OCI-LY7 (cell line): ENCODE results near the gene NOX4. TPM values are rescaled to one million over a fixed set of nuclear protein-coding genes. Genes with fewer than 3 reads are reported as not detected.

Source experiments
- BruUV-seq: library from RNA; stranded (reverse); fragments of 400-500 nt; replicated peaks from 2 replicates; lab custom pipeline; 2021; lab: Mats Ljungman, UMichigan
- CTCF ChIA-PET: fragments of 300-600 bp; sonication (Branson Sonifier 250); formaldehyde crosslinking; loops from one replicate; lab custom pipeline; 2022; ENCODE audit warnings: antibody characterized with exemption; ENCODE audit not compliant: unreplicated experiment; lab: Charles Lee
- POLR2A ChIA-PET: fragments of 300-600 bp; sonication (Branson Sonifier 250); formaldehyde crosslinking; loops from one replicate; lab custom pipeline; 2022; ENCODE audit warnings: antibody characterized with exemption; lab: Charles Lee
- DNase-seq: peaks from one replicate; pipeline ENCODE4 v3.0.0-alpha.2; 2015; ENCODE audit warnings: low spot score
- H2AFZ ChIP-seq: fragments of 200-600 bp; sonication (generic), shearing (Covaris generic); 2 replicates; pipeline ENCODE4 v1.6.1; 2014; ENCODE audit warnings: mild to moderate bottlenecking, antibody characterized with exemption, low read length, moderate library complexity
- H3K27ac ChIP-seq: fragments of 200-600 bp; sonication (generic); 2 replicates; pipeline ENCODE4 v1.5.1; 2014; ENCODE audit warnings: mixed run types, low read depth, mild to moderate bottlenecking, moderate library complexity, low read length, inconsistent platforms; ENCODE audit not compliant: poor library complexity, severe bottlenecking
- H3K36me3 ChIP-seq: fragments of 200-600 bp; sonication (generic); 2 replicates; pipeline ENCODE4 v1.6.1; 2014; ENCODE audit warnings: mild to moderate bottlenecking, antibody characterized with exemption, low read length, moderate library complexity, mixed read lengths; ENCODE audit not compliant: insufficient read depth
- H3K4me1 ChIP-seq: fragments of 200-600 bp; sonication (generic); 2 replicates; pipeline ENCODE4 v1.5.1; 2014; ENCODE audit warnings: mild to moderate bottlenecking, low read length; ENCODE audit not compliant: insufficient read depth, poor library complexity, severe bottlenecking
- H3K4me2 ChIP-seq: fragments of 200-600 bp; sonication (generic); 2 replicates; pipeline ENCODE4 v1.6.1; 2014; ENCODE audit warnings: mild to moderate bottlenecking, low read length
- H3K4me3 ChIP-seq: fragments of 200-600 bp; sonication (generic); 2 replicates; pipeline ENCODE4 v1.5.1; 2014; ENCODE audit warnings: mild to moderate bottlenecking, low read depth, low read length; ENCODE audit not compliant: poor library complexity, severe bottlenecking
- H3K79me2 ChIP-seq: fragments of 200-600 bp; sonication (generic); 2 replicates; pipeline ENCODE4 v1.6.1; 2016; ENCODE audit warnings: low read depth, mild to moderate bottlenecking, low read length, moderate library complexity, mixed read lengths; ENCODE audit not compliant: insufficient read depth
- H3K9me2 ChIP-seq: fragments of 200-600 bp; sonication (generic); 2 replicates; pipeline ENCODE4 v1.6.1; 2016; ENCODE audit warnings: mild to moderate bottlenecking, low read length, mixed read lengths; ENCODE audit not compliant: insufficient read depth
- H3K9me3 ChIP-seq: fragments of 200-600 bp; sonication (generic); 2 replicates; pipeline ENCODE4 v1.6.1; 2014; ENCODE audit warnings: mild to moderate bottlenecking, mixed run types, low read length, mixed read lengths
- H4K20me1 ChIP-seq: fragments of 200-600 bp; sonication (generic); 2 replicates; pipeline ENCODE4 v1.6.1; 2014; ENCODE audit warnings: mild to moderate bottlenecking, antibody characterized with exemption, low read length, moderate library complexity, mixed read lengths; ENCODE audit not compliant: insufficient read depth
- CTCF ChIP-seq: fragments of 200-600 bp; sonication (generic); conservative IDR thresholded peaks from 2 replicates; pipeline ENCODE4 v1.5.1; 2014; ENCODE audit warnings: mild to moderate bottlenecking, antibody characterized with exemption, low read length, moderate library complexity, mixed read lengths
- EZH2phosphoT487 ChIP-seq: fragments of 200-600 bp; sonication (generic); IDR thresholded peaks from 2 replicates; pipeline ENCODE4 v1.6.1; 2018; ENCODE audit warnings: low read depth, borderline replicate concordance, mild to moderate bottlenecking, mixed run types, antibody characterized with exemption, low read length, moderate library complexity, mixed read lengths
- intact Hi-C: fragments of 100-400 bp; cut with micrococcal nuclease; formaldehyde crosslinking; loops from one replicate; pipeline ENCODE4 v1.10.0; 2022; ENCODE audit not compliant: unreplicated experiment
- total RNA-seq, 2 experiments: library from RNA; depleted of rRNA in 1 of 2; stranded (reverse); fragments of >200 nt in 1 of 2; shearing (Covaris generic) in 1 of 2; gene quantifications; 2 replicates each; pipeline ENCODE4 v1.2.3, GENCODE V29; 2014 to 2022

Gene NOX4
- total RNA-seq, 2 experiments from 2014 or later: not detected

GRCh38 chr11:89279176-89279575, 212.0 kb downstream of the NOX4 start:
- H3K9me3 ChIP-seq: no peaks in the 10 kb centered on the region
- H3K9me2 ChIP-seq: no peaks in the 10 kb centered on the region
- no peaks in the 10 kb centered on the region for H4K20me1 ChIP-seq
- ChIA-PET POLR2A (no interaction called here), CTCF (no interaction called here)
- no peaks in the 10 kb centered on the region for H3K4me1 ChIP-seq
- intact Hi-C loops: no loop called here
- no TSS peak for BruUV-seq
- H2AFZ ChIP-seq: no peak overlapping the region
- H3K27ac ChIP-seq: no peak overlapping the region
- H3K4me2 ChIP-seq: no peak overlapping the region
- no peak for DNase-seq
- H3K79me2 ChIP-seq: no peaks in the 10 kb centered on the region
- TF ChIP-seq EZH2phosphoT487: no peak
- TF ChIP-seq CTCF: no peak
- H3K4me3 ChIP-seq: no peak overlapping the region
- H3K36me3 ChIP-seq: no peaks in the 10 kb centered on the region

- Histone ChIP-seq H3K9me3 (no peaks in the 10 kb centered on the region), H3K4me1 (no peaks in the 10 kb centered on the region), H3K4me3 (no peak overlapping the region), H4K20me1 (no peaks in the 10 kb centered on the region), H3K79me2 (no peaks in the 10 kb centered on the region), H3K27ac (no peak overlapping the region), H3K9me2 (no peaks in the 10 kb centered on the region), H3K4me2 (no peak overlapping the region), H2AFZ (no peak overlapping the region), H3K36me3 (no peaks in the 10 kb centered on the region)
- ChIA-PET CTCF (no interaction called here), POLR2A (no interaction called here)
- intact Hi-C loops: no loop called here
- TF ChIP-seq EZH2phosphoT487 (no peak), CTCF (no peak)
- DNase-seq: no peak
- no TSS peak for BruUV-seq
Observed at GRCh38 chr11:89275966-89276365, 215.2 kb downstream of the NOX4 start.

Other genes starting within 250 kb of the NOX4 start
- gene TRIM77, start 218.9 kb upstream of the NOX4 start, total RNA-seq (2014; rRNA removed; shearing (Covaris generic)): not detected in 2 replicates
- gene TRIM77, start 218.9 kb upstream of the NOX4 start, total RNA-seq (2022): not detected in 2 replicates